ENCODE measurements around the gene GAB2. TPM values are rescaled to one million over a fixed set of nuclear protein-coding genes. Genes with fewer than 3 reads are reported as not detected.

Gene GAB2
- polyA plus RNA-seq, 1 experiment: 8.7 TPM

DNA sequence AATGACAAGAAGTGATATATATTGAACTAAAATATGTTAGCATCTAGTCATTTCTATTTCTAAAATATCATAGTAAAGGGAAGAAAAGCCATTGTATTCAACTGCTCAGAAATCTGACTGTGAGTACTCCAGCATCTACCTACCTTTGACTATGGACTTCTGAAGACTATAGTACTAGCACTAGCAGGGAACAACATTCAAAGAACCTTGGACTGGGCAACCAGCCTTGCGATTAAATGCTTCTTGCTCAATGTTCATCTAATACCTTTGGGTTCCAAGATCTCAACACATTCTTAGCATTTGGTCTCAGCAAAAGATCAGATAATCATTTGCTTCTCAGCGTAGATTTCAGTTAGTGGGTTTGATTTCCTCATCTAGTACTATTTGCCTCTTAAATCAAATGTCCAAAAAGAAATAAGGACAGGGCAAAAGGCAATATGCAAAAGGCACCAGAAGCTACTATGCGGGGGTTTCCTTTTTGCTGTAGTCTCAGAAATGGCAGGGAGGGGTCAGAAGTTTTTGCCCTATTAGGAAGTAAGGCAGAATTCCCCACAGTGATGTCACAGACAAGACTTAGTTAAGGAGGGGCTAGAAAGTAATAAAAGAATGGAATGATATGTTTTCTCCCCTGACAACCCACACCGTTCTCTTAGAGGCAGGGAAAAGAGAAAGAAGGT is 80.6 kb downstream of the GAB2 start:
- Histone ChIP-seq H3K27ac (ENCODE audit: low read depth, low read length) (no peak overlapping the region), H3K27me3 (ENCODE audit: control insufficient read depth, insufficient read depth, low read length) (no peaks in the 10 kb centered on the region), H3K9me3 (ENCODE audit: control insufficient read depth, insufficient read depth, low read length) (no peaks in the 10 kb centered on the region), H3K4me3 (ENCODE audit: low read depth, low read length) (no peak overlapping the region)
- ChIA-PET POLR2A (no interaction called here), CTCF (no interaction called here)
- TF ChIP-seq, protein P1, sequence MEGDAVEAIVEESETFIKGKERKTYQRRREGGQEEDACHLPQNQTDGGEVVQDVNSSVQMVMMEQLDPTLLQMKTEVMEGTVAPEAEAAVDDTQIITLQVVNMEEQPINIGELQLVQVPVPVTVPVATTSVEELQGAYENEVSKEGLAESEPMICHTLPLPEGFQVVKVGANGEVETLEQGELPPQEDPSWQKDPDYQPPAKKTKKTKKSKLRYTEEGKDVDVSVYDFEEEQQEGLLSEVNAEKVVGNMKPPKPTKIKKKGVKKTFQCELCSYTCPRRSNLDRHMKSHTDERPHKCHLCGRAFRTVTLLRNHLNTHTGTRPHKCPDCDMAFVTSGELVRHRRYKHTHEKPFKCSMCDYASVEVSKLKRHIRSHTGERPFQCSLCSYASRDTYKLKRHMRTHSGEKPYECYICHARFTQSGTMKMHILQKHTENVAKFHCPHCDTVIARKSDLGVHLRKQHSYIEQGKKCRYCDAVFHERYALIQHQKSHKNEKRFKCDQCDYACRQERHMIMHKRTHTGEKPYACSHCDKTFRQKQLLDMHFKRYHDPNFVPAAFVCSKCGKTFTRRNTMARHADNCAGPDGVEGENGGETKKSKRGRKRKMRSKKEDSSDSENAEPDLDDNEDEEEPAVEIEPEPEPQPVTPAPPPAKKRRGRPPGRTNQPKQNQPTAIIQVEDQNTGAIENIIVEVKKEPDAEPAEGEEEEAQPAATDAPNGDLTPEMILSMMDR (IDR thresholded peaks at IDR 0.05; ENCODE audit: low read depth, low read length): no peak
- no peak for DNase-seq (ENCODE audit: low read depth, low spot score)

DNA sequence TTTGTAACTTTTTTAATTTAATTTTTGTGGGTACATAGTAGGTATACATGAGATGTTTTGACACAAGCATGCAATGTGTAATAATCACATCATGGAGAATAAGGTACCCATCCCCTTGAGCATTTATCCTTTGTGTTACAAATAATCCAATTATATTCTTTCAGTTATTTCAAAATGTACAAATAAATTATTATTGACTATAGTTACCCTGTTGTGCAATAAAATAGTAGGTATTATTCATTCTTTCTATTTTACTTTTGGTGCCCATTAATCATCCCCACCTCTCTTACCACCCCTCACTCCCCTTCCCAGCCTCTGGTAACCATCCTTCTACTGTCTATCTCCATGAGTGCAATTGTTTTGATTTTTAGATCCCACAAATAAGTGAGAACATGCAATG is 83.5 kb downstream of the GAB2 start:
- ChIA-PET CTCF (no interaction called here), POLR2A (no interaction called here)
- Histone ChIP-seq H3K9me3 (ENCODE audit: control insufficient read depth, insufficient read depth, low read length) (no peaks in the 10 kb centered on the region), H3K4me3 (ENCODE audit: low read depth, low read length) (no peak overlapping the region), H3K27ac (ENCODE audit: low read depth, low read length) (no peak overlapping the region), H3K27me3 (ENCODE audit: control insufficient read depth, insufficient read depth, low read length) (no peaks in the 10 kb centered on the region)
- TF ChIP-seq, protein P1 (IDR thresholded peaks at IDR 0.05; ENCODE audit: low read depth, low read length): no peak
- DNase-seq (ENCODE audit: low read depth, low spot score): no peak

DNA sequence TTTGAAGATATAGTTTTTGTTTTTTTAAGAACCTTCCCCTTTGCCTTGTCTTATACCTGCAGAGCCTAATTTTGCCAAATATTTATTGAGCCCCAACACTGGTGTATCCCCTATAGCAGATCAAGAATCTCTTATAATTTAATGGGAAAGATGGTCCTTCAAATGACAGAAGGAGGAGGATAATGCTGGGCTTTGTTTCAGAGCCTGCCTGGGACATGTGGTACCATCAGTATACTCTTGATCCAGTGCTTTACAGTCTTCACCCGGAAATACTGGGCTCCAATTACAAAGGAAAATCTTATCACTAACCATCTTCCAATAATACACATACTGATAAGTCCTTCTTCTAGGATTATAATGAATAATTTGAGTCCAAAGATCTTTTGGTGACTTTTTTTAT is 84.7 kb downstream of the GAB2 start:
- TF ChIP-seq, protein P1 (IDR thresholded peaks at IDR 0.05; ENCODE audit: low read depth, low read length): no peak
- H3K27ac ChIP-seq (ENCODE audit: low read depth, low read length): no peak overlapping the region
- no peaks in the 10 kb centered on the region for H3K9me3 ChIP-seq (ENCODE audit: control insufficient read depth, insufficient read depth, low read length)
- ChIA-PET CTCF (no interaction called here), POLR2A (no interaction called here)
- DNase-seq (ENCODE audit: low read depth, low spot score): no peak
- H3K27me3 ChIP-seq (ENCODE audit: control insufficient read depth, insufficient read depth, low read length): no peaks in the 10 kb centered on the region
- H3K4me3 ChIP-seq (ENCODE audit: low read depth, low read length): no peak overlapping the region

DNA sequence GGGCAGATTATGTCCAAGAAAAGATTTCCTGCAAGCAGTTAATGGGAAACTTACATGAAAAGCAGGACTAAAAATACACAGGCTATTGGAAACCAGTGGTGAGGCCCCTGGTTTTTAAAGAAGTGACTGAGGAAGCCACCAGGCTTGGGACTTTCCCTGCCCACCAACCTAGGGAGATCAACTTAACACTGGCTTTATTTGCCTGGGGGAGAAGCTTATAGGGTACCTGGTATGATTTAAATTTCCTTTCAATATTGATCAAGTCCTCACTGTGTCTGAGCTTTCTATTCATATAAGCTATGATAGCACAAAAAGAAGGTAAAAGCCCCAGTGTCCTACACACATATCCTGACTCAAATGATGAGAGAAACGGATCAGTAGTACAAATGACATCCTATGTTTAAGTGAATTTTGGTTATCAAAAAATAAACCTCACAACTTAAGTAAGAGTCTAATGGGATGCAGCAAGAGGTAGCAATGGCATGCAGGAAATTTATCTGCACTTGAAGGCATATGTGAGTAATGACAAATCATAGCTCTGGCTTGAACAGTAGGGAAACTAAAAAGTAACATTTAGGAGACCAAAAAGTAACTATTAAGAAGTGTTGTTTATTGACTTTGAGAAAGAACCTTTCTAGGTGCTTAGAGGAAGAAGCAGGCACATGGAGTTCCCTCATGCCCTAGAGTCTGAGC is 85.3 kb downstream of the GAB2 start:
- H3K4me3 ChIP-seq (ENCODE audit: low read depth, low read length): no peak overlapping the region
- no peaks in the 10 kb centered on the region for H3K9me3 ChIP-seq (ENCODE audit: control insufficient read depth, insufficient read depth, low read length)
- TF ChIP-seq, protein P1 (IDR thresholded peaks at IDR 0.05; ENCODE audit: low read depth, low read length): no peak
- H3K27me3 ChIP-seq (ENCODE audit: control insufficient read depth, insufficient read depth, low read length): no peaks in the 10 kb centered on the region
- ChIA-PET CTCF (no interaction called here), POLR2A (no interaction called here)
- no peak overlapping the region for H3K27ac ChIP-seq (ENCODE audit: low read depth, low read length)
- DNase-seq (ENCODE audit: low read depth, low spot score): no peak

DNA sequence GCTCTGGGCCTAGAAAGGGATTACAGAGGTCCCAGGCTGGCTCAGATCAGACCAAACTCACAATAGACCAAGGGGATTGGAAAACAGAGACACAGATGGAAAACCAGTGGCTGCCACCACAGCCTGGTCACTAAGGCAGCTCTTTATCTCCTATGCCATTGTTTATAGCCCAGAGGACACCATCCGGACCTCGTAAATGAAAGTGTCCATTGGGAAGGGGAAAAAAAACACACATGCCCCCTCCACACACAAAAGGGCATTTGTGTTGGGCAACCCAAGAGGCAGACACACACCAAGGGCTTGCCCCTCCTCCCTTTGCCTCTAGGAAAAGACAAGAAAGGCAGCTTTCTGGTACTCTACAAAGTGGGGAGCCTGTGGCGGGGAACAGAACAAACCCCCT is 85.9 kb downstream of the GAB2 start:
- CTCF ChIA-PET: no interaction called here
- no peak overlapping the region for H3K27ac ChIP-seq (ENCODE audit: low read depth, low read length)

More for the DNA sequence above, 85.9 kb downstream of the GAB2 start:
- DNase-seq (ENCODE audit: low read depth, low spot score): no peak
- TF ChIP-seq, protein P1 (IDR thresholded peaks at IDR 0.05; ENCODE audit: low read depth, low read length): no peak
- Histone ChIP-seq H3K9me3 (ENCODE audit: control insufficient read depth, insufficient read depth, low read length) (no peaks in the 10 kb centered on the region), H3K27me3 (ENCODE audit: control insufficient read depth, insufficient read depth, low read length) (no peaks in the 10 kb centered on the region), H3K4me3 (ENCODE audit: low read depth, low read length) (no peak overlapping the region)
- POLR2A ChIA-PET: no interaction called here

Data from AG04450 (cell line).